GM12878 (cell line): Measurements from ENCODE around the gene TCF7L2. TPM values are rescaled to one million over a fixed set of nuclear protein-coding genes. Genes with fewer than 3 reads are reported as not detected.

Experiments
- ATAC-seq: fragments of 200-7000 bp; cut with Tn5 transposase; 3 replicates; pipeline ENCODE4 v1.9.1; 2020; ENCODE audit warnings: mild to moderate bottlenecking, moderate library complexity
- BruUV-seq: library from RNA; stranded (reverse); fragments of 400-500 nt; replicated peaks from 2 replicates; lab custom pipeline; 2021; lab: Mats Ljungman, UMichigan
- CTCF ChIA-PET: fragments of 300-600 bp; sonication (Branson Sonifier 250); formaldehyde crosslinking; extraction: SDS; loops from one replicate; lab custom pipeline; 2021; ENCODE audit warnings: inconsistent platforms; lab: Yijun Ruan, JAX
- POLR2A ChIA-PET: fragments of 350-600 bp; formaldehyde crosslinking; extraction: SDS; loops from one replicate; lab custom pipeline; 2021; ENCODE audit warnings: inconsistent platforms; lab: Charles Lee
- RAD21 ChIA-PET: fragments of 300-600 bp; sonication (Branson Sonifier 250); formaldehyde crosslinking; loops from one replicate; lab custom pipeline; 2023; ENCODE audit warnings: antibody characterized with exemption; ENCODE audit not compliant: unreplicated experiment; lab: Charles Lee
- SMC1A ChIA-PET: fragments of 300-600 bp; sonication (Branson Sonifier 250); formaldehyde crosslinking; loops from one replicate; lab custom pipeline; 2023; ENCODE audit not compliant: unreplicated experiment, uncharacterized antibody; lab: Charles Lee
- DNase-seq: peaks from one replicate; pipeline ENCODE4 v3.0.0-alpha.2; 2011; ENCODE audit warnings: low read depth, low spot score
- FAIRE-seq: peaks from 3 replicates; lab custom pipeline; 2011; peaks lifted over from hg19 to GRCh38; lab: Jason Lieb, UNC
- H2AFZ ChIP-seq: 2 replicates; pipeline ENCODE4 v1.6.0; 2011; ENCODE audit warnings: low read depth, low read length, control low read depth; ENCODE audit not compliant: control insufficient read depth
- H3K27ac ChIP-seq: 2 replicates; pipeline ENCODE4 v1.5.1; 2011; ENCODE audit warnings: control low read depth; ENCODE audit not compliant: control insufficient read depth, insufficient read depth
- H3K27me3 ChIP-seq, 2 experiments: replicated peaks in 1 of 2; 2 replicates each; pipeline versions ENCODE4 v1.6.0 to v1.6.1; 2011; ENCODE audit warnings: low read length in 1 of 2; ENCODE audit not compliant: control insufficient read depth in 2 of 2, insufficient read depth in 2 of 2
- H3K36me3 ChIP-seq, 2 experiments: 2 replicates each; pipeline ENCODE4 v1.5.1; 2011; ENCODE audit warnings: low read length in 1 of 2; ENCODE audit not compliant: control insufficient read depth in 2 of 2, insufficient read depth in 2 of 2
- H3K4me1 ChIP-seq: 2 replicates; pipeline ENCODE4 v1.6.1; 2011; ENCODE audit warnings: mild to moderate bottlenecking, low read length, moderate library complexity, mixed read lengths; ENCODE audit not compliant: control insufficient read depth, insufficient read depth
- H3K4me2 ChIP-seq: 2 replicates; pipeline ENCODE4 v1.6.0; 2011; ENCODE audit warnings: control low read depth; ENCODE audit not compliant: control insufficient read depth, insufficient read depth
- H3K4me3 ChIP-seq: fragments of 200-600 bp; sonication (generic); 2 replicates; pipeline ENCODE4 v1.5.1; 2016
- H3K79me2 ChIP-seq: 2 replicates; pipeline ENCODE4 v1.6.0; 2011; ENCODE audit warnings: low read length; ENCODE audit not compliant: control insufficient read depth, insufficient read depth
- H3K9ac ChIP-seq: 2 replicates; pipeline ENCODE4 v1.8.0; 2011; ENCODE audit warnings: low read length, control low read depth, mixed read lengths; ENCODE audit not compliant: control insufficient read depth, insufficient read depth
- H3K9me3 ChIP-seq: replicated peaks from 3 replicates; pipeline ENCODE4 v1.5.1; 2011; ENCODE audit warnings: mild to moderate bottlenecking, low read length; ENCODE audit not compliant: control insufficient read depth, insufficient read depth
- H4K20me1 ChIP-seq: 2 replicates; pipeline ENCODE4 v1.6.0; 2011; ENCODE audit not compliant: control insufficient read depth, insufficient read depth
- NBN ChIP-seq: fragments of 450-650 bp; IDR thresholded peaks from 2 replicates; pipeline ENCODE4 v1.6.1; 2016
- SPI1 ChIP-seq: IDR thresholded peaks from 2 replicates; pipeline ENCODE4 v1.6.1; 2011; ENCODE audit warnings: low read depth, mild to moderate bottlenecking, low read length, moderate library complexity, borderline replicate concordance; ENCODE audit not compliant: insufficient read depth
- TCF3 ChIP-seq: IDR thresholded peaks from 2 replicates; pipeline ENCODE4 v1.6.1; 2012; ENCODE audit warnings: low read depth, mild to moderate bottlenecking, low read length, borderline replicate concordance; ENCODE audit not compliant: insufficient read depth
- WGBS: methylation state at CpG from one replicate; pipeline ENCODE4 v1.1.6; 2016; ENCODE audit warnings: low lambda C conversion rate; ENCODE audit not compliant: insufficient replicate concordance, insufficient coverage; ENCODE audit errors: missing lambda C conversion rate; 5-methylcytosine and 5-hydroxymethylcytosine counted together
- in situ Hi-C: fragments of 300-500 bp; cut with MboI; formaldehyde crosslinking; loops from 9 replicates; pipeline ENCODE4 v1.14.3; 2018; ENCODE audit warnings: mixed read lengths
- intact Hi-C: fragments of 100-400 bp; cut with micrococcal nuclease; formaldehyde crosslinking; loops from one replicate; pipeline ENCODE4 v1.14.2; 2022; ENCODE audit not compliant: unreplicated experiment
- polyA plus RNA-seq, 11 experiments: library from polyadenylated mRNA; depleted of rRNA in 4 of 11; unstranded in 6 of 11; stranded (reverse) in 5 of 11; fragments of >200 nt; fragmentation: Nextera tagmentation in 4 of 11; fragmentation: Illumina TruSeq in 1 of 11; extraction: Ambion mirVana in 4 of 11; extraction: Trizol in 1 of 11; gene quantifications; 1 replicate in 1 of 11; 2 replicates in 10 of 11; pipeline versions ENCODE4 v1.2.1 to v1.2.3, GENCODE V29; 2011 to 2016; ENCODE audit warnings: inconsistent platforms in 2 of 11, missing spikeins in 2 of 11, low read depth in 1 of 11
- total RNA-seq, 4 experiments: library from RNA; depleted of rRNA in 3 of 4; stranded (reverse); fragments of >200 nt in 3 of 4; fragmentation: Illumina TruSeq in 1 of 4; extraction: Trizol in 1 of 4; gene quantifications; 2 replicates each; pipeline versions ENCODE4 v1.2.1 to v1.2.3, GENCODE V29; 2013 to 2021
- TF ChIP-seq, protein P1 (sequence below): IDR thresholded peaks from 2 replicates; pipeline ENCODE4 v1.6.1; 2011; ENCODE audit warnings: borderline replicate concordance, low read depth, mild to moderate bottlenecking, moderate library complexity, low read length; ENCODE audit not compliant: insufficient read depth, poor library complexity, severe bottlenecking
- TF ChIP-seq, protein P2 (sequence below): fragments of 450-650 bp; IDR thresholded peaks from 2 replicates; pipeline ENCODE4 v1.6.1; 2018; ENCODE audit warnings: mild to moderate bottlenecking, low read depth, moderate library complexity; ENCODE audit not compliant: partially characterized antibody
- TF ChIP-seq, protein P3 (sequence below): fragments of 450-650 bp; IDR thresholded peaks from 2 replicates; pipeline ENCODE4 v1.6.1; 2017; ENCODE audit warnings: mild to moderate bottlenecking
- TF ChIP-seq, protein P4 (sequence below): fragments of 450-650 bp; formaldehyde crosslinking; IDR thresholded peaks from 2 replicates; pipeline ENCODE4 v1.4.0; 2020; ENCODE audit warnings: mild to moderate bottlenecking, moderate library complexity

TCF7L2 gene
- total and polyA plus RNA-seq, 10 of the 15 experiments (the other 5 are each of a cell fraction or from before 2014, with no cell fraction given) = 0.02 to 1.1 (median 0.35) TPM; not detected in 4

DNA sequence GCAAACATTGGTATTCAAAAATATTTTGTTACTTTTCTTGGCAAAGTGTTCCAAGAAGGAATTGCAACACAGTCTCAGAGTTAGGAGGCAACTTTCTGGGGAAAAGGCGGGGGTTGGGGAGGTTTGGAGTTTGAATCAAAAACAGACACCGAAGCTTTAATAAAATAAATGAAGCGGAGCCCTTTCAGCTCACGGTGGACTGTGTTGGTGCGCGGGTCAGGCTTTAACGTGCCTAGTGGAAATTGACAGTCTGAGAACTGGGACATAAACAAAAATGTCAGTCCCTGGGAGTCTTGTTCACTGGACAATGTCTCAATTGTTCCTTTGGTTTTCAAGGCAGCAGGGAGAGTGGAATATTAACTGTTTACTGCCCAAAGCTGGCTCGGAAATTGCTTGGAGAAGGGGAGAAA, 109.3 kb downstream of the TCF7L2 start (continued):
- no peak for TF ChIP-seq SPI1
- TF ChIP-seq, protein P1, sequence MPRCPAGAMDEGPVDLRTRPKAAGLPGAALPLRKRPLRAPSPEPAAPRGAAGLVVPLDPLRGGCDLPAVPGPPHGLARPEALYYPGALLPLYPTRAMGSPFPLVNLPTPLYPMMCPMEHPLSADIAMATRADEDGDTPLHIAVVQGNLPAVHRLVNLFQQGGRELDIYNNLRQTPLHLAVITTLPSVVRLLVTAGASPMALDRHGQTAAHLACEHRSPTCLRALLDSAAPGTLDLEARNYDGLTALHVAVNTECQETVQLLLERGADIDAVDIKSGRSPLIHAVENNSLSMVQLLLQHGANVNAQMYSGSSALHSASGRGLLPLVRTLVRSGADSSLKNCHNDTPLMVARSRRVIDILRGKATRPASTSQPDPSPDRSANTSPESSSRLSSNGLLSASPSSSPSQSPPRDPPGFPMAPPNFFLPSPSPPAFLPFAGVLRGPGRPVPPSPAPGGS = no peak
- TF ChIP-seq NBN = no peak
- TF ChIP-seq, protein P2, sequence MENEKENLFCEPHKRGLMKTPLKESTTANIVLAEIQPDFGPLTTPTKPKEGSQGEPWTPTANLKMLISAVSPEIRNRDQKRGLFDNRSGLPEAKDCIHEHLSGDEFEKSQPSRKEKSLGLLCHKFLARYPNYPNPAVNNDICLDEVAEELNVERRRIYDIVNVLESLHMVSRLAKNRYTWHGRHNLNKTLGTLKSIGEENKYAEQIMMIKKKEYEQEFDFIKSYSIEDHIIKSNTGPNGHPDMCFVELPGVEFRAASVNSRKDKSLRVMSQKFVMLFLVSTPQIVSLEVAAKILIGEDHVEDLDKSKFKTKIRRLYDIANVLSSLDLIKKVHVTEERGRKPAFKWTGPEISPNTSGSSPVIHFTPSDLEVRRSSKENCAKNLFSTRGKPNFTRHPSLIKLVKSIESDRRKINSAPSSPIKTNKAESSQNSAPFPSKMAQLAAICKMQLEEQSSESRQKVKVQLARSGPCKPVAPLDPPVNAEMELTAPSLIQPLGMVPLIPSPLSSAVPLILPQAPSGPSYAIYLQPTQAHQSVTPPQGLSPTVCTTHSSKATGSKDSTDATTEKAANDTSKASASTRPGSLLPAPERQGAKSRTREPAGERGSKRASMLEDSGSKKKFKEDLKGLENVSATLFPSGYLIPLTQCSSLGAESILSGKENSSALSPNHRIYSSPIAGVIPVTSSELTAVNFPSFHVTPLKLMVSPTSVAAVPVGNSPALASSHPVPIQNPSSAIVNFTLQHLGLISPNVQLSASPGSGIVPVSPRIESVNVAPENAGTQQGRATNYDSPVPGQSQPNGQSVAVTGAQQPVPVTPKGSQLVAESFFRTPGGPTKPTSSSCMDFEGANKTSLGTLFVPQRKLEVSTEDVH = no peak

DNA sequence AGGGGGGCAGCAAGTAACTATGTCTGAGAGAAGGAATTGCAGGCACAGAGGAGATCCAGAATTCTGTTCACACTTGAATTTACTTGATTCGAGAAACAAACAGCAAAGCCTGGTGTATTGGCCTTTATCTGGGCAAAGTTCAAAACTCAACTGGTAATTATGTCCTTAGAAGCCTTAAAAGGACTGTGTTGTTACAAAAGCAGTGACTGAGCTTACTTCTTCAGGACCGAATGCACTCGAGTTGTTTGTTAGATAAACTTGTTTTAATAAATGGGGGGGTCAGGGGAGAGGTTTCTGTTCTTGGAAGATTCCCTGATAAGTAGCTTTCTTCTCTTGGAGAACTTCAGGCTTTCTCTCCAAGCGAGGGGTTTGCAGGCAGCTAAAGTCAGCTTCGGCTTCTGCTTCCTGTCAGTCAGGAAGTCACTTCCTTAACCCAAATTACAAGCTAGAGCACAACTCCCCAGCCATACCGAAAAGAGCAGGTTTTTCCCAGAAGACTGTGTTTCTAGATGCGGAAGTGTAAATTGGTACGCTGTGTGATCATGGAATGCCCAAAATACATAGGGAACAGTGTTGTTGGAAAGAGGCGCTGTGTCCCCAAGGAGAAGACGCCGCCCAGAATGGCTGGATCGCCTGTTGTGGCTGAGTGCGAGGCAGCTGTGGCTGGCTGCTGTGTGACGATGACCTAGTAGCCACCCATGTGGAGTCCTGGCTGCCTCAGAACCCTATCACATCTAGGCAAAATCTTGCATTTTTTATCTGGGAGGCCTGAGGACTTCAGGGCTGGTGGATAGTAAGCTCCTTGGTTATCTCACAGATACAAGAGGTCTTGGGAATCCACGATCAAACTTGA, 110.4 kb downstream of the TCF7L2 start:
- no peak overlapping the region for H2AFZ ChIP-seq
- no peak for FAIRE-seq

More for the DNA sequence above, 110.4 kb downstream of the TCF7L2 start:
- no peak for TF ChIP-seq TCF3
- TF ChIP-seq, protein P3, sequence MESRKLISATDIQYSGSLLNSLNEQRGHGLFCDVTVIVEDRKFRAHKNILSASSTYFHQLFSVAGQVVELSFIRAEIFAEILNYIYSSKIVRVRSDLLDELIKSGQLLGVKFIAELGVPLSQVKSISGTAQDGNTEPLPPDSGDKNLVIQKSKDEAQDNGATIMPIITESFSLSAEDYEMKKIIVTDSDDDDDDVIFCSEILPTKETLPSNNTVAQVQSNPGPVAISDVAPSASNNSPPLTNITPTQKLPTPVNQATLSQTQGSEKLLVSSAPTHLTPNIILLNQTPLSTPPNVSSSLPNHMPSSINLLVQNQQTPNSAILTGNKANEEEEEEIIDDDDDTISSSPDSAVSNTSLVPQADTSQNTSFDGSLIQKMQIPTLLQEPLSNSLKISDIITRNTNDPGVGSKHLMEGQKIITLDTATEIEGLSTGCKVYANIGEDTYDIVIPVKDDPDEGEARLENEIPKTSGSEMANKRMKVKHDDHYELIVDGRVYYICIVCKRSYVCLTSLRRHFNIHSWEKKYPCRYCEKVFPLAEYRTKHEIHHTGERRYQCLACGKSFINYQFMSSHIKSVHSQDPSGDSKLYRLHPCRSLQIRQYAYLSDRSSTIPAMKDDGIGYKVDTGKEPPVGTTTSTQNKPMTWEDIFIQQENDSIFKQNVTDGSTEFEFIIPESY = no peak
- TF ChIP-seq, protein P4, sequence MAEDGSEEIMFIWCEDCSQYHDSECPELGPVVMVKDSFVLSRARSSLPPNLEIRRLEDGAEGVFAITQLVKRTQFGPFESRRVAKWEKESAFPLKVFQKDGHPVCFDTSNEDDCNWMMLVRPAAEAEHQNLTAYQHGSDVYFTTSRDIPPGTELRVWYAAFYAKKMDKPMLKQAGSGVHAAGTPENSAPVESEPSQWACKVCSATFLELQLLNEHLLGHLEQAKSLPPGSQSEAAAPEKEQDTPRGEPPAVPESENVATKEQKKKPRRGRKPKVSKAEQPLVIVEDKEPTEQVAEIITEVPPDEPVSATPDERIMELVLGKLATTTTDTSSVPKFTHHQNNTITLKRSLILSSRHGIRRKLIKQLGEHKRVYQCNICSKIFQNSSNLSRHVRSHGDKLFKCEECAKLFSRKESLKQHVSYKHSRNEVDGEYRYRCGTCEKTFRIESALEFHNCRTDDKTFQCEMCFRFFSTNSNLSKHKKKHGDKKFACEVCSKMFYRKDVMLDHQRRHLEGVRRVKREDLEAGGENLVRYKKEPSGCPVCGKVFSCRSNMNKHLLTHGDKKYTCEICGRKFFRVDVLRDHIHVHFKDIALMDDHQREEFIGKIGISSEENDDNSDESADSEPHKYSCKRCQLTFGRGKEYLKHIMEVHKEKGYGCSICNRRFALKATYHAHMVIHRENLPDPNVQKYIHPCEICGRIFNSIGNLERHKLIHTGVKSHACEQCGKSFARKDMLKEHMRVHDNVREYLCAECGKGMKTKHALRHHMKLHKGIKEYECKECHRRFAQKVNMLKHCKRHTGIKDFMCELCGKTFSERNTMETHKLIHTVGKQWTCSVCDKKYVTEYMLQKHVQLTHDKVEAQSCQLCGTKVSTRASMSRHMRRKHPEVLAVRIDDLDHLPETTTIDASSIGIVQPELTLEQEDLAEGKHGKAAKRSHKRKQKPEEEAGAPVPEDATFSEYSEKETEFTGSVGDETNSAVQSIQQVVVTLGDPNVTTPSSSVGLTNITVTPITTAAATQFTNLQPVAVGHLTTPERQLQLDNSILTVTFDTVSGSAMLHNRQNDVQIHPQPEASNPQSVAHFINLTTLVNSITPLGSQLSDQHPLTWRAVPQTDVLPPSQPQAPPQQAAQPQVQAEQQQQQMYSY = no peak
- SMC1A ChIA-PET = no interaction called here
- Histone ChIP-seq H3K9ac (no peak overlapping the region), H3K4me2 (no peak overlapping the region), H3K9me3 (no peaks in the 10 kb centered on the region), H4K20me1 (no peaks in the 10 kb centered on the region), H3K79me2 (no peaks in the 10 kb centered on the region), H3K4me3 (no peak overlapping the region), H3K4me1 (no peaks in the 10 kb centered on the region), H3K36me3 (no peaks in the 10 kb centered on the region), H3K27ac (no peak overlapping the region), H3K27me3 (peaks cover 0 to 3% of the 10 kb centered on the region in 2 experiments; a peak in 1 of 4 replicates)
- intact Hi-C loops = no loop called here
- in situ Hi-C loops = no loop called here
- 41% methylated on average over 15 of the region's 15 CpGs for WGBS
- BruUV-seq = no TSS peak
- ATAC-seq = no peak
- CTCF ChIA-PET = no interaction called here
- DNase-seq = no peak
- POLR2A ChIA-PET = no interaction called here
- RAD21 ChIA-PET = no interaction called here
